Measurements from ENCODE around the gene RASAL2.

RASAL2 gene

DNA sequence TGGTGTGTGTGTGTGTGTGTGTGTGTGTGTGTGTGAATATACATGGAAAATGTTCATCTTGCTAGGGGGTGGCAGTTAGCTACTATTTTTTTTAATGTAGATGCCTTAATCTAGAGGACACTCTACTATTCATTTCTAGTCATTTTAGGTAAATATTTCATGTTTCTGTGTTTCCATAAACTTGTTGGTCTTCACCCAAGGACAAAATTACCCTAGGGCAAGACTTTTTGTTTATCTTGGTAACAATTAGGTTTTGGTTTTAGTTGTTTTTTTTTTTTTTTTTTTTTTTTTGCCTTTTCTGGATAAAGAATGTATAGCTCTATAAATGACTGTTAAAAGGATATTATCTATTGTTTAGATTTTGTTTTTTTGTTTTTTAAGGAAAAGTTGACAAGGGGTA, 370.7 kb downstream of the RASAL2 start:
- DNase-seq (ENCODE audit: low read depth in 2 of 2) = no peak
- no peak overlapping the region for H3K4me3 ChIP-seq (replicated peaks in 1 of 2; ENCODE audit: low read depth in 2 of 2, low read length in 2 of 2)
- TF ChIP-seq, protein P1, sequence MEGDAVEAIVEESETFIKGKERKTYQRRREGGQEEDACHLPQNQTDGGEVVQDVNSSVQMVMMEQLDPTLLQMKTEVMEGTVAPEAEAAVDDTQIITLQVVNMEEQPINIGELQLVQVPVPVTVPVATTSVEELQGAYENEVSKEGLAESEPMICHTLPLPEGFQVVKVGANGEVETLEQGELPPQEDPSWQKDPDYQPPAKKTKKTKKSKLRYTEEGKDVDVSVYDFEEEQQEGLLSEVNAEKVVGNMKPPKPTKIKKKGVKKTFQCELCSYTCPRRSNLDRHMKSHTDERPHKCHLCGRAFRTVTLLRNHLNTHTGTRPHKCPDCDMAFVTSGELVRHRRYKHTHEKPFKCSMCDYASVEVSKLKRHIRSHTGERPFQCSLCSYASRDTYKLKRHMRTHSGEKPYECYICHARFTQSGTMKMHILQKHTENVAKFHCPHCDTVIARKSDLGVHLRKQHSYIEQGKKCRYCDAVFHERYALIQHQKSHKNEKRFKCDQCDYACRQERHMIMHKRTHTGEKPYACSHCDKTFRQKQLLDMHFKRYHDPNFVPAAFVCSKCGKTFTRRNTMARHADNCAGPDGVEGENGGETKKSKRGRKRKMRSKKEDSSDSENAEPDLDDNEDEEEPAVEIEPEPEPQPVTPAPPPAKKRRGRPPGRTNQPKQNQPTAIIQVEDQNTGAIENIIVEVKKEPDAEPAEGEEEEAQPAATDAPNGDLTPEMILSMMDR (IDR thresholded peaks at IDR 0.05; ENCODE audit: low read depth, low read length) = no peak

DNA sequence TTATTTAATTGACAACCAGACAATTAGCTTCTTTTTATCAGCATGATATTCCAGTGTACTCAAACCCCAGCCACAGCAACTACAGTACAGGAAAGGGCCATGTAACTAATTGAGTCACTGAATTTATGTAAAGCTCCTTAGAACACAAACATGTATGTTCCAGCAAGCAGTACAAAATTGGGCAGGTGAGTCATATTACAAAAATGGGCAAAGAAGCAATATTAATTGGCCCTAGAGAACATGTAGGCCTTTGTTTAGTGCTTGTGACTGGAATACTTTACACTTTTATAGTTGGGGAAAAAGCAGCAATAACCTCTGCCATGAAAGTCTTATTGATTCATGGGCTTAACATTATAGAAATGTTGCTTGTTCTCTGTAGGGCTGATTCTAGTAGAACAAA, 371.1 kb downstream of the RASAL2 start:
- H3K4me3 ChIP-seq (replicated peaks in 1 of 2; ENCODE audit: low read depth in 2 of 2, low read length in 2 of 2) = no peak overlapping the region
- DNase-seq (ENCODE audit: low read depth in 2 of 2) = peak; percentile 38 to 80
- TF ChIP-seq, protein P1 (IDR thresholded peaks at IDR 0.05; ENCODE audit: low read depth, low read length) = no peak

DNA sequence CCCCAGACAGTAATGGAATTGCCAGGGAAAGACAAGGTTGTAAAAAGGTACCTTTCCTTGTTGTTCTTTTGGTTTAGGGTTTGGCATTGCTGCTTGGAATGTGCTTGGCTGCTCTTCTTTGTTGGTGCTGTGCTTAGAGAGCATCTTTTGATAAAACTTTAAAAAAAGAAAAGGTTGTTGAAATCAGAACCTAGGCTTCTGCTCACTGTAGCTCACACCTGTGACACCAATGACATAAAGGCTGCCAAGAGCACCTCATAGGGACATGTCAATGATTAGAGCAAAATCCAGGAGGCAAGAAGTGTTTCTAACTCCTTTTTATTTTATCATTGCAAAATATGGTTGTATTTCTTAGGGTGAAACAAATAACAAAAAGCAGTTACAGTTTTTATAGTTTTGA, 373.9 kb downstream of the RASAL2 start:
- no peak for DNase-seq (ENCODE audit: low read depth in 2 of 2)
- TF ChIP-seq, protein P1 (IDR thresholded peaks at IDR 0.05; ENCODE audit: low read depth, low read length) = no peak
- H3K4me3 ChIP-seq (replicated peaks in 1 of 2; ENCODE audit: low read depth in 2 of 2, low read length in 2 of 2) = no peak overlapping the region

DNA sequence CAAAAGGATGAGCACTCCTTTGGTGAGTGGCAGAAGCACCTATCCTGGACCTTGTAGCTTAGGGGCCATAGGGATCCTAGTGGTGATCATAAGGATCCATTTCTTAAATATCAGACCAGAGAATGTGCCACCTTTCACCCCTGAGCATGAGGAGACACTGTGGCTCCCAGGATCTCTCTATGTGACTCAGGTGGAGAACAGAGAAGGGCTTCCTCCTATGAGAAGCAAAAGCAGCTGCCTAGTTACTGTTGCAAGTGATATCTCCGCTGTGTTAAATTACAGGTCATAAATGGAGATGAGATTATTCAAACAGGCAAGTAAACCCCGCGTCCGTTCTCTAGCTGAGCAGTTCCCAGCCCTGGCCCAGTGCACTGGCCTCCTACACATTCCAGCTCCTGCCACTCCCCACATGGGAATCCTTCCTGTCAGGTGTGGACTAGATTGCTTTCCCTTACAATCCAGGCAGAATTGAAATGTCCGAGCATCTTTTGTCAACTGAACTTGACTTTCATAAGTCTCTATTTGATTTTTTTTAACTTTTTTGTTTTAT, 376.6 kb downstream of the RASAL2 start:
- no peak overlapping the region for H3K4me3 ChIP-seq (replicated peaks in 1 of 2; ENCODE audit: low read depth in 2 of 2, low read length in 2 of 2)
- TF ChIP-seq, protein P1 (IDR thresholded peaks at IDR 0.05; ENCODE audit: low read depth, low read length) = no peak

DNA sequence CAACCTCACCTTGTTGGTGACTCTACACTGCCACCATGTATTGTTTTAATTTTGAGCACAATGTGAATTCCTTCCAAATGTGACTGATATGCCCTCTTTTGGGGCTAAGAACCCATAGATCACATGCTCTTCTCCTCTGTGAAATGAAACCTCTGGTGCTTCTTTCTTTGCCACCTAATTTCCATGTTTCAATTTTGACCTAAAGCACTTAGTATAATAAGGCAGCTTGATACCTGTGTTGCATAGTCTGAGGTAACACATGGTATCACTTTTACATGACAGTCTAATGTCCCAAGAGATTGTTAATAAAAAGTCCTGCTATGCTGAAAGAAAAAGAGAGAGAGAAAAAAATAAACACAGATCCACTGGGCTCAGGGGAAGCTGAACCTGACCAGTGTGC, 378.6 kb downstream of the RASAL2 start:
- DNase-seq (ENCODE audit: low read depth in 2 of 2) = no peak
- H3K4me3 ChIP-seq (replicated peaks in 1 of 2; ENCODE audit: low read depth in 2 of 2, low read length in 2 of 2) = no peak overlapping the region
- TF ChIP-seq, protein P1 (IDR thresholded peaks at IDR 0.05; ENCODE audit: low read depth, low read length) = no peak

More for the DNA sequence above, 376.6 kb downstream of the RASAL2 start:
- no peak for DNase-seq (ENCODE audit: low read depth in 2 of 2)

DNA sequence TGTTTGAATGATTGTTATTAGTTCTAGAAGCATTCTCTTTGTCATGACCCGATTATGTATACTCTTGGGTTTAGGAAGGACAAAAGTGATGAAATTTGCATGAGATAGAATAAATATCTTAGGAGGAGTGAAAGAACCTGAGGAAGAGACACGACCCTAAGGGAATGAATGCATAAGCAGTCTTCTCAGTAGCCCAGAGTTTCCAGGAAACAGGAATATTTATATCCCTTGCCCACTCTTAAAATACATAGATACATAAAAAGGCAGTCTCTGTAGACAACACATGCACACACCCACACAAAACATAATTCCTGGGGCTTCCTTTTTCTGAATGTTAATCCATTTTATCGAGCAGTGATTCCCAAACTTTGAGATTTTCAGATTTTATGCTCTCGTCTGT, 383.5 kb downstream of the RASAL2 start:
- TF ChIP-seq, protein P1 (IDR thresholded peaks at IDR 0.05; ENCODE audit: low read depth, low read length) = no peak
- H3K4me3 ChIP-seq (replicated peaks in 1 of 2; ENCODE audit: low read depth in 2 of 2, low read length in 2 of 2) = no peak overlapping the region
- no peak for DNase-seq (ENCODE audit: low read depth in 2 of 2)

DNA sequence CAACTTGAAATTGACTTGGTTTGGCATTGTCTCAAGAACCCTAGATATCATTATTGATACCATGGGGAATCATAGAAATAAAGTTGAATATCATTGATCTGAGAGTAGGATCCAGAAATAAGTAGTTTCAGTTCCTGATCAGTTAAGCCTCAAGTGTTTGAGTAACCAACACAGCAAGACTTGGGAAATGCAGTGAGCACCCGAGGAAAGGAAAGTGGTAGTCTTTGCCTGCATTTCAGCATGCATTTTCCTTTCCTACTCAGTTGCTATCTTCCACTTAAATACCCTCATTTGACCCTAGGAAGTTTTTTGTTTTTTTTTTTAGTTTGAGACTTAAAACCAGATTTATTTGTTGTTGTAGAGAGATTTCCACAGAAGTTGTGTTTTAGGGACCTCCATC, 383.9 kb downstream of the RASAL2 start:
- DNase-seq (ENCODE audit: low read depth in 2 of 2) = no peak
- TF ChIP-seq, protein P1 (IDR thresholded peaks at IDR 0.05; ENCODE audit: low read depth, low read length) = no peak
- no peak overlapping the region for H3K4me3 ChIP-seq (replicated peaks in 1 of 2; ENCODE audit: low read depth in 2 of 2, low read length in 2 of 2)
